ENCODE measurements around the gene STRIP2.
"Not testable (repeated sequence)": the region's sequence is repeated elsewhere in the genome, so short reads cannot be mapped to it uniquely, and the experiment has no call there.

Gene STRIP2

GRCh38 chr7:129456421-129456820 lies 22.2 kb downstream of the STRIP2 start:
- DNase-seq: no peak

DNA sequence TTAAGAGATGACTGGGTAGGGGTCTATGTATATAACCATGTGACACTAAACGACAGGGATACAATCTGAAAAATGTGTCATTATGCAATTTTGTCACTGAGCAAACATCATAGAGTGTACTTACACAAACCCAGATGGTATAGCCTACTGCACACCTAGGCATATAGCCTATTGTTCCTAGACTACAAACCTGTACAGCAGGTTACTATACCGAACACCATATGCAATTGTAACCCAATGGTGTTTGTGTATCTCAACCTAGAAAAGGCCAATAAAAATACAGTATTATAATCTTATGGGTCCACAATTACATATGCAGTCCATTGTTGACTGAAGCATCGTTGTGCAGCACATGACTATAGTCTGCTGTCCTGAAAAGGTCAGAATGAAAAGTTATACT lies 22.9 kb downstream of the STRIP2 start:
- DNase-seq: no peak

DNA sequence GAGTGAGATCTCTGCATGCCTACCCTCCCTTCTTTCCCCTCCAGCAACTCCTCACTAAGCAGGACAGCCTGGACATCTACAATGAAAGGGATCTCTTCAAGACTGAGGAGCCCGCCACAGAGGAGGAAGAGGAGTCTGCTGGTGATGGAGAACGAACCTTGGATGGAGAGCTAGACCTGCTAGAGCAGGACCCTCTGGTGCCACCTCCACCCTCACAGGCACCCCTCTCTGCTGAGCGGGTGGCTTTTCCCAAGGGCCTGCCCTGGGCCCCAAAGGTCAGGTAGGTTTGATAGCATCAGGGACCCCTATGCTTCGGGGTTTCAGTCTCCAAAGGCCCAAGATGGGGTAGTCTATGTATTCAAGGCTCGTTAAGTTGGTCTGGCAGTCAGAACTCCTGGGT lies 23.9 kb downstream of the STRIP2 start:
- DNase-seq: no peak

GRCh38 chr7:129461809-129462208 lies 27.6 kb downstream of the STRIP2 start:
- DNase-seq: no peak

- DNase-seq: no peak
Measured at GRCh38 chr7:129462420-129462819, 28.2 kb downstream of the STRIP2 start.

GRCh38 chr7:129464194-129464593 lies 30.0 kb downstream of the STRIP2 start:
- no peak for DNase-seq

GRCh38 chr7:129465080-129465479 lies 30.8 kb downstream of the STRIP2 start:
- no peak for DNase-seq

- no peak for DNase-seq
Measured at GRCh38 chr7:129466796-129467195, 32.6 kb downstream of the STRIP2 start.

GRCh38 chr7:129468087-129468486 lies 33.9 kb downstream of the STRIP2 start:
- DNase-seq: no peak

- DNase-seq: no peak
Measured at GRCh38 chr7:129468547-129468946, 34.3 kb downstream of the STRIP2 start.

DNA sequence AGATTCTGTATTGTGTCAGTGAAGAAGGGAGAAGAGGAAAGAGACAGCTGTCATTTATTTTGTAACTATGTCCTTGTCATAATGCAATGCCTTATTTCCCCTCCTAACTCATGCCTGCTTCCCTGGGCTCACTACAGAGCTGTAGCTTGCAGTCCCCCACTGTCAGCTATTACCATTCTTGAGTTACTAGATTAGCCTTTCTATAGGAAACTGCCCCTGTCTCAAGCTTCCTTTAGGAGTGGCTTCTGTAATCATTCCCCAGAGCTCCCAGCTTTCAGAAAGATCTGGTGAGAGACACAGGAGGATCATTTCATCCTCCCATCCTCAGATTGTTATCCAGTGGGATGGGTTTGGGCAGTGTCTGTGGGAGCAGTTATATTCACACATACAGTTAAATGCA lies 35.7 kb downstream of the STRIP2 start:
- DNase-seq: no peak

DNA sequence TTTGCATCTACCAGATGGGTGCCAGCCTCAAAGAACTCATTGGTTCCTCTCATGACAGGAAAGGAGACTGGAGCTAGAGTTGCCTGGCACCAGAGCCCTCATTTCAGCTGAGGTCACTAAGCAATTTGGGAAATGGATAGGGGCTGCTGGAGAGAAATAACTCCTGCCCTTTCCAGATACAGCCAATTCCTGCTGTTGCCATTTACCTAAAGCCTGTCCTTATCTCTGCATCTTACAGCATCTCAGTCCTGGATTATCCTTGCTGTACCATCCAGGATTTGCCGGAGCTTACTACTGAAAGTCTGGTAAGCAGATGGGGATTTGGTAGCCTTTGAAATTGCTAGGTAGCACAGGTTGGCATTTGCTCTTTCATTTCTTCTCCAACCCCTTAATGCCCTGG lies 36.2 kb downstream of the STRIP2 start:
- no peak for DNase-seq

DNA sequence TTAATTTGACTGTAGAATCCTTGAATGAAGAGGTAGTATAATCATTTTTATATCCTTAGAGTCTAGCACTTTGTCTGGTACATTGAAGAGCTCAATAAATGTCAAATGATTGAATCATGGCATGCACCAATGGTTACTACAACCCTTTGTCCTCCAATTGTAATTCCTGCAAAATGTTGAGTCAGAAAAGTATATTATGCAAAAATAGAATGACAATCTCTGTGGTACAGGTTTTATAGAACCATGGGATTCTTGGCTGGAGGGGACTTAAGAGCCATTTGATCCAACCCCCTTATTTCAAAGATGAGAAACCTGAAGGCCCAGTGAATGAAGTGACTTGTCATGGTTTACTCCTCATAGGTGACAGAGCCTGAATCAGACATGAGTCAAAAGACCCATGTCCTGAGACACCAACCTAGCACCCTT lies 37.2 kb downstream of the STRIP2 start:
- no peak for DNase-seq

GRCh38 chr7:129475931-129476330 lies 41.7 kb downstream of the STRIP2 start:
- not testable (repeated sequence) for DNase-seq

- DNase-seq: not testable (repeated sequence)
Measured at GRCh38 chr7:129476398-129476797, 42.2 kb downstream of the STRIP2 start.

DNA sequence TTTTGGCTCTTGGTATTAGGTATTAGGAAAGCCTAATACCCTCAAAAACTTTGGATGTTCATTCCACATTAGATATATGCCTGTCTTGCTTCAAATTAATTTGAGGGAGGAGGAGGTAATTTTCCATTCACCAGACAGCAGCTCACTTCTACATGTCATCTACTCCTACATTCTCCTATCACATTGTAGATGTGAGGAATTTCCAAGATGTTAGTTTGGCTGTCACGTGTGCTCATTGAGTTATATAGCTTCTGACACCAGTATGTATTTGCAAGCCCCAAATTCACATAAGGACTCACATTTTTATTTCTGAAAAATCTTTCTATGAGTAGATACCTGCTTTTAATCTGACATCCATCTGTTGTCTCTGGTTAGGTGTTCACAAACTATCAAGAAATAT lies 45.6 kb downstream of the STRIP2 start:
- DNase-seq: no peak

DNA sequence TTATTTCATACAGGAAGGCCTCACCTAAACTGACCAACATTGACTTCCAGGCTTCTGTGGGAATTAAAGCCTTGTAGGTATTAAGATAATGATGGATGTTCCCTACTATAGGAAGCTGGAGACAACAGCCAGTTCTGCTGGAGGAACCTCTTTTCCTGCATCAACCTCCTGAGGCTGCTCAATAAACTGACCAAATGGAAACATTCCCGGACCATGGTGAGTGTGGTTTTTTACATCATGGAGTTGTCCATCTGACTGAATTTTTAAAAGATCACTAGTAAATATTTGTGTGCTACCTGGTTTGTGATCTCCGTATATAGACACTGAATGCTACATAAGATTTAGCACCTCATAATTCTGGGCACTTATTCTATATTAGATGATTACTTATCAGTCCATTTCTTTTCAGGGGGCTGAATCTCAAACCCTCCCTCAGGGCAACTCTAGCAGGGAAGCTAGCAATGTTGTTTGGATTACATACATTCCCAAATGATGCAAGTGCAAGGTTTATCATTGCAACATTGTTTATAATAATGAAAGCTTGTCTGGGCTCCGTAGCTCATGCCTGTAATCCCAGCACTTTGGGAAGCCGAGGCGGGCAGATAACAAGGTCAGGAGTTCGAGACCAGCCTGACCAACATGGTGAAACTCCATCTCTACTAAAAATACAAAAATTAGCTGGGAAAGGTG lies 46.6 kb downstream of the STRIP2 start:
- DNase-seq: no peak

GRCh38 chr7:129481376-129481775 lies 47.1 kb downstream of the STRIP2 start:
- not testable (repeated sequence) for DNase-seq

GRCh38 chr7:129482781-129483180 lies 48.5 kb downstream of the STRIP2 start:
- DNase-seq: no peak

DNA sequence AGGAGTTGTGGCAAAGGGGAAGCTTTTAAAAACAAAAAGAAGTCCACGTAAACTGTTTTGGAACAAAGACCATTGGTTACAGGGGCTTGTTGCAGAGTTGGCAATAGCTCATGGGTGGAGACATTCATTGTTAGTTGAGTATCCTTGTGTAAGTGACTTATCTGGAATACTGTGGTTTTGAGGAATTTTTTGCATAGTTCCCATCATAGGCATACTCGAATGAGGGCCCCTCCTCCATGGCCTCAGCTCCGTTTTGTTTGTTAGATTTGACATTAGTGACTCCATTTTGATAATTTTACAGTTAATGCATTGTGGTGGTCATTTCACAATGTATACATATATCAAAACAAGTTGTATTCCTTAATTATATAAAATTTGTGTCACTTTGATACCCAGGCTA lies 55.3 kb downstream of the STRIP2 start:
- DNase-seq: no peak

DNA sequence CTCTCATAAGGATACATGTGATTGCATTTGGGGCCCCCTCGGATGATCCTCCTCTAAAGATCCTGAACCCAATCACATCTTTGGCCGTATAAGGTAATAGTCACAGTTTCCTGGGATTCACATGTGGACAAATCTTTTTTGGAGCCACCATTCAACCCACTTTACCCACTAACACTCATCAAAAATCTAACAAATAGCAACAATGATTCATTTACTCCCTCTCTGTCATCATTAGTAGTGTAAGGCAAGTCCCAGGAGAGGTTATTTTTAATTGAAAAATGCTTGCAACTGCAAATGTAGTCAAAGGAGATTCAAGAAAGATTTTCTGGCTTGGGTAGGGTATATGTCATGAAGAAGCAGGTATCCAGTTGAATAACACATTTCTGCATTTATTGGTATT lies 58.2 kb downstream of the STRIP2 start:
- no peak for DNase-seq

DNA sequence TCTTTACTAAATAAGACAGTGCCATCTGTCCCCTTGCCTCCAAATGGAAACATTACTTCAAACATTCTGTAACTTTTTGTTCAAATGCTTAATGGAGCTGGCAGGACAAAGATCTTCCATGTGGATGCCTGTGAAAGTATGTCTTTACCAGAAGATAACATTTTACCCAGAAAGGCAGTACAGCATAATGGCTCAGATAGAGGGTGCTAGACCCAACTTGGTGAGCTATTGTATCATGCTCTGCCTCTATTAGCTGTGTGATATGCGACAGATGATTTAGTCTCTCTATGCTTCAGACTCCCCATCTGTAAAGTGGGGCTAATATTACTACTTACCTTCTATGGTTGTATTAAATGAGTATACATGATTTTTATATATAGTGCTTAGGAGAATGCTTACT lies 59.3 kb downstream of the STRIP2 start:
- DNase-seq: no peak

GRCh38 chr7:129494041-129494440 lies 59.8 kb downstream of the STRIP2 start:
- DNase-seq: no peak

DNA sequence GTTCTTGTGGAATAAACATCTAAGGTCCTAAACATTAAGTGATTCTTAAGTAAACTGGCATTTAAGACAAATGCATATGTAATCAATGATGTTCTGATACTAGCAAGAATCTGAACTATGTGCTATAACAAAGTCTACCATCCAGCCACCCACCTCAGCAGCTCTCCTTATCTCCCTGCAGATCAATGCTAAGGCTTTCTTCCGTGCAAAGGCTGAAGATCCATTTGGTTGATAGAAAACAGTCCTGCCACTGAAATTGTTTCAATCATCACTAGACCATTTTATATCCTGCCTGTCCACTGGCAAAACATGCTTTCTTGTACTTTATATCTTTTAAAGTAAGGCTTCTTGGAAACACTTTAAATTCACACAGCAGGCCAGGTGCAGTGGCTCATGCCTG lies 61.8 kb downstream of the STRIP2 start:
- no peak for DNase-seq

GRCh38 chr7:129496653-129497052 lies 62.4 kb downstream of the STRIP2 start:
- no peak for DNase-seq

Data from SHP77 treated with DMSO at 0.1 percent for 48 hours (cell line).